Activated CD4-positive, alpha-beta T cell treated with anti-CD3 and anti-CD28 coated beads, Interleukin-2, amount 50 U/mL, for 4 hours (primary cell): Measurements from ENCODE around the gene SENP2.
"Not testable (repeated sequence)": the region's sequence is repeated elsewhere in the genome, so short reads cannot be mapped to it uniquely, and the experiment has no call there.

Experiments used
- DNase-seq, 2 experiments: peaks; one replicate each; pipeline ENCODE4 v3.0.0-alpha.2; 2020

The SENP2 gene

GRCh38 chr3:185594073-185594472, 8.0 kb downstream of the SENP2 start:
- DNase-seq: no peak

- no peak for DNase-seq
These were observed 9.4 kb downstream of the SENP2 start for GRCh38 chr3:185595526-185595925.

GRCh38 chr3:185605566-185605965, 19.5 kb downstream of the SENP2 start:
- no peak for DNase-seq

- DNase-seq: no peak
These were observed 20.1 kb downstream of the SENP2 start for GRCh38 chr3:185606196-185606595.

- DNase-seq: no peak
These were observed 26.9 kb downstream of the SENP2 start for GRCh38 chr3:185613016-185613415.

- DNase-seq: no peak
These were observed 38.0 kb downstream of the SENP2 start for GRCh38 chr3:185623939-185624665.

GRCh38 chr3:185625784-185626183, 39.7 kb downstream of the SENP2 start:
- DNase-seq: no peak

- no peak for DNase-seq
These were observed 43.6 kb downstream of the SENP2 start for GRCh38 chr3:185629554-185630181.

GRCh38 chr3:185630182-185630622, 44.1 kb downstream of the SENP2 start:
- DNase-seq: no peak

- DNase-seq: no peak
These were observed 45.0 kb downstream of the SENP2 start for GRCh38 chr3:185631108-185631507.

GRCh38 chr3:185631508-185632206, 45.6 kb downstream of the SENP2 start:
- DNase-seq: no peak

GRCh38 chr3:185632996-185633395, 46.9 kb downstream of the SENP2 start:
- no peak for DNase-seq

- DNase-seq: no peak
These were observed 51.3 kb downstream of the SENP2 start for GRCh38 chr3:185637388-185637787.

GRCh38 chr3:185638651-185639050, 52.6 kb downstream of the SENP2 start:
- DNase-seq: not testable (repeated sequence)

GRCh38 chr3:185639632-185640206, 53.6 kb downstream of the SENP2 start:
- no peak for DNase-seq

- DNase-seq: no peak
These were observed 54.2 kb downstream of the SENP2 start for GRCh38 chr3:185640308-185640707.

- DNase-seq: not testable (repeated sequence)
These were observed 59.1 kb downstream of the SENP2 start for GRCh38 chr3:185645191-185645590.

GRCh38 chr3:185645596-185646381, 59.7 kb downstream of the SENP2 start:
- no peak for DNase-seq

- no peak for DNase-seq
These were observed 60.5 kb downstream of the SENP2 start for GRCh38 chr3:185646382-185647133.

GRCh38 chr3:185647134-185647879, 61.2 kb downstream of the SENP2 start:
- no peak for DNase-seq

- DNase-seq: no peak
These were observed 61.8 kb downstream of the SENP2 start for GRCh38 chr3:185647880-185648210.
